Hematopoietic multipotent progenitor cell (in vitro differentiated cells): ENCODE measurements around the gene COL5A3. TPM values are rescaled to one million over a fixed set of nuclear protein-coding genes. Genes with fewer than 3 reads are reported as not detected.
"Not testable (repeated sequence)": the region's sequence is repeated elsewhere in the genome, so short reads cannot be mapped to it uniquely, and the experiment has no call there.

Source experiments
- DNase-seq, 3 donors: peaks; one replicate each; pipeline ENCODE4 v3.0.0-alpha.2; 2011 to 2015; ENCODE audit warnings: low read depth in 2 of 3, low spot score in 2 of 3
- total RNA-seq: library from RNA; depleted of rRNA; stranded (reverse); fragments of >200 nt; gene quantifications from one replicate; pipeline ENCODE4 v1.2.3, GENCODE V29; 2012

COL5A3 gene
- total RNA-seq, 1 donor: under 0.01 TPM

GRCh38 chr19:9981406-9982260 is 28.7 kb downstream of the COL5A3 start:
- no peak for DNase-seq

GRCh38 chr19:9972103-9972502 is 38.2 kb downstream of the COL5A3 start:
- DNase-seq: no peak

DNA sequence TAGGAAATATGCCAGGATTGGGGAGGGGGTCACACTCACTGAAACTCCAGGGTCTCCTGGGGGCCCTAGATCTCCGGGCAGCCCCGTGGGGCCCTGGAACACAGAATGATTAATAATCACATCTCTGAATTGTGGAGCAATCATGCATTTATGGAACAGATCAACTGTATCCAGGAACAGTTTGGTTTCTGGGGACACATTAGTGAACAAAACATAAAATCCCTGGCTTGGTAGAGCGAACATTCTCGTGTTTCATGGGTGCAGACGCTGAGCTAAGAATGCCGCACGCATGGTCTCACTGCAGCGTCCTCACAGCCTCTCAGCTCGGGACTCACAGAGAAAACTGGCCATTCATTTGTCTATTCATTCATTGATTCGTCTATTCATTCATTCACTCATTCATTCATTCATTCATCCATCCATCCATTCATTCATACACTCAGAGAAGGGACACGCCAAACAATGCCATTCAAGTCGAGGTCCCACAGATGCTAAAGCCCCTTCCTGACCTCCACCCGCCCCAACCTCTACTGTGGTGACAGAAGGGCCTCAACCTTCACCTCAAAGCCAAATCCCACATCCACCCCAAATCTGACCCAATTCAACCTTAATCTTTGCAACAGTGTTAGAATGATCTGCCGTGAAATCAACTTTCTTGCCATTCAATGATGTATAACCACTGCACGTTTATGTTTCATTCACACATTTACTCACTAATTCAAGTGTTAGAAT is 39.0 kb downstream of the COL5A3 start:
- no peak for DNase-seq

- no peak for DNase-seq
These were observed 39.8 kb downstream of the COL5A3 start for GRCh38 chr19:9970481-9970880.

DNA sequence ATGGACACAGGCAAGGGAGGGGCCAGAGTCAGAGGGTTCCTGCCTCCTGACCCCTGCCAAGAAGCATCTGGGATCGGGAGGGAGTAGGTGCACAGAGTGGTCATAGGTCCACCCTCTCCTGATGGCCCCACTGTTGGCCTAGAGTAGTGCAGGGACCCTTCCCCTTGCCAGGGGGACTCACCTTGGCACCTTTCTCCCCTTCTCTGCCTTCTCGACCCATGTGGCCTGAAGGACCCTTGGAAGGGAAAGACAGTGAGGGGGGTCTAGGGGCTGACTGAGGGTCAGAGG is 40.7 kb downstream of the COL5A3 start:
- DNase-seq: no peak

DNA sequence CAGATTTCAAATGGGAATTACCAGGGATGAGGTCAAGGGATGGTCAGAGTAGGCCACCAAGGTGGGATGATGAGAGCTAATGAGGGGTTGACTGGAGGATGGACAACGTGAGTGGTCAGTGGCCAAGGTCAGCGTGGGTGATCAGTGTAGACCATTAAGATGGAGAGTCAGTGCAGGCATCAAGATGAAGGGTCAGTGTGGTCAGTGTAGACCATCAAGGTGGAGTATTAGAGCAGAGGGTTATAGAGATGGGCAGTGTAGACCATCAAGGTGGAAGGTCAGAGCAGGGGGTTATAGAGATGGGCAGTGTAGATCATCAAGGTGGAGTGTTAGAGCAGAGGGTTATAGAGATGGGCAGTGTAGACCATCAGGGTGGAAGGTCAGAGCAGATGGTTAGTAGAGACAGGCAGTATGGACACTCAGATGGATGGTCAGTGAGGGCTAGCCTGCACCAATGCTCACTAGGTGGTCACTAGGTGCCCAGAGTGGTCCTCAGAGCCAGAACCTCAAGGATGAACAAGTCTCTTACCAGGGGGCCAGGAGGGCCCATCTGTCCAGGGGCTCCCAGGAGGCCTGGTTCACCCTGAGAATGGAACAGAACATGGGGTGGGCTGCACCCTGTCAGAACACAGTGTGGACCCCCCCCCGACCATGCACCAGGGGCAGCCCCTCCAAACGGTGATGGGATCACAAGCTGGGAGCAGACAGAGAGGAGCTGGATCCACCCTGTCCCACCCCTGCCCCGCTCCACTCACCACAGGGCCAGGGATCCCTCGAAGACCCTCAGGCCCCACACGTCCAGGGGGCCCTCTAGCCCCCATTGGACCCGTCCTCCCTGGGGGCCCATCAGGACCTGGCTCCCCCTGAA is 41.2 kb downstream of the COL5A3 start:
- DNase-seq: no peak

- no peak for DNase-seq
These were observed 43.0 kb downstream of the COL5A3 start for GRCh38 chr19:9967326-9967725.

DNA sequence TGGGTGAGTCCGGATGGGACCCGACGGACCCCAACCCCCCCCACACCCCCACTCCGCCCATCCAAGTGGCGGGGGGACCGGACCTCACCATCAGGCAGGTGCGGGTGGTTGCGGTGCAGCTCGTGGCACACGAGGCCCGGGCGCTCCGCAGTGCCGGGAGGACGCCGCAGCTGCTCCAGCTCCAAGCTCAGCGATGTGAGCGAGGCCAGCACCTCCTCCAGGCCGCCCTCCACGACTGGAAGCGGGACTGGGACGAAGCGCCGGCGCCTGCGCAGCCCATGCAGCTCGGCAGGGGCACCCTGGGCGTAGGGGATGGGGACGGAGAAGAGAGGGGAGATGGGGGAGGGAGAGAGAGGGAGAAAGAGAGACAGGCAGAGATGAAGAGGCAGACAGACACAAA is 43.9 kb downstream of the COL5A3 start:
- DNase-seq: no peak

GRCh38 chr19:9966024-9966423 is 44.3 kb downstream of the COL5A3 start:
- no peak for DNase-seq

GRCh38 chr19:9962623-9963290 is 47.5 kb downstream of the COL5A3 start:
- DNase-seq: no peak

GRCh38 chr19:9961103-9961502 is 49.2 kb downstream of the COL5A3 start:
- no peak for DNase-seq

GRCh38 chr19:9958379-9958821 is 51.9 kb downstream of the COL5A3 start:
- no peak for DNase-seq

DNA sequence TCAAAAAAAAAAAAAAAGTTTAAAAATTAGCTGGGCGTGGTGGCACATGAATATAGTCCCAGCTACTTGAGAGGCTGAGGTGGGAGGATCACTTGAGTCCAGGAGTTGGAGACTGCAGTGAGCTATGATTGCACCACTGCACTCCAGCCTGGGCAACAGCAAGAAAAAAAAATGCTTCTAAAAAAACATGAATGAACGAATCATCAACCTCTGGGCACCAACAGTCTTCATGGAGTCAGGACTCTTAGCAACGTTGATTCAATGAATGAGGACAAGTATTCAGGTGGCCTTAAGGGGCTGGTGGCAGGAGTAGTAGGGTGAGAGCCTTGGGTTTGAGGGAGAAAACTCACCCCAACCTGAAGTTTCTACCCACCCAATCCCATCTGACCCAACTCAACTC is 53.3 kb downstream of the COL5A3 start:
- no peak for DNase-seq

DNA sequence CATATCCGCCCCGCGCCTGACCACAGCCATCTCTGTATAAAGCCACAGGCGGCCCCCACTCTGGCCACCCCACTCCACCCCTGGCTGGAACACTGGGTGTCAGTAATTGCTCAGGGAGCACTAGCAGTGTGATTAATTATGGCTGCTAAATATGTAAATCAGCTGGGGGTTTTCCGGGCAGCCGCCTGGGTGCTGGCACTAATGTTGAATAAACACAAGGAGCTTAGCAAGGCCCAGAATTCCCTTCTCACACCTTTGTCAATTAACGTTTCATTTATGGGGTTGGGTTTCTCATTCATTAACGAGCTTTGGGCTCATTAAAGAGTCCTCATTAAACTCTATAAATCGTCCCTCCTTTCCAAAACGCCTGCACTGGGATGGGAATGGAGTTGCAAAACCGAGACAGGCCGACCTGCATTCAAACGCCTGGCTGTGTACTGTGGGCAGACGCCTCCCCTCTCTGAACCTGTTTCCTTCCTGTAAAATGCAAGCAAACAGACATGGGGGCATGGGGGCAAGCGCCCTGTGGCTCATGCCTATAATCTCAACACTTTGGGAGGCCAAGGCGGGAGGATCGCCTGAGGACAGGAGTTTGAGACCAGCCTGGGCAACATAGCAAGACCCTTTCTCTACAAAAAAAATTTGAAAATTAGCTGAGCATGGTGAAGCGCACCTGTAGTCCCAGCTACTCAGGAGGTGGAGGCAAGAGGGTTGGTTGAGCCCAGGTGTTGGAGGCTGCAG is 56.3 kb downstream of the COL5A3 start:
- DNase-seq: no peak

- DNase-seq: no peak
These were observed 58.0 kb downstream of the COL5A3 start for GRCh38 chr19:9952276-9952675.

GRCh38 chr19:9947441-9947840 is 62.9 kb downstream of the COL5A3 start:
- DNase-seq: no peak

- DNase-seq: not testable (repeated sequence)
These were observed 63.7 kb downstream of the COL5A3 start for GRCh38 chr19:9946528-9947125.

GRCh38 chr19:9945319-9945966 is 64.9 kb downstream of the COL5A3 start:
- DNase-seq: no peak

DNA sequence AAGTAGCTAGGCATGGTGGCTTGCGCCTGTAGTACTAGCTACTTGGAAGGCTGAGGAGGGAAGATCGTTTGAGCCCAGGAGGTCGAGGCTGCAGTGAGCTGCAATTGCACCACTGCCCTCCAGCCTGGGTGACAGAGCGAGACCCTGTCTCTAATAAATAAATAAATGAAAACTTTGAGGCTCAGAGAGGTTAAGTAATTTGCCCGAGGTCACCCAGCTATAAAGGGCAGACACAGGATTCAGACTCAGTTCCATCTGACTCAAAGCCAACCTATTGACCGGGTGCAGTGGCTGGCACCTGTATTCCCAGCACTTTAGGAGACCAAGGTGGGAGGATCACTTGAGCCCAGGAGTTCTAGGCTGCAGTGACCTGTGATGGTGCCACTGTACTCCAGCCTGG is 66.6 kb downstream of the COL5A3 start:
- no peak for DNase-seq
